K562 (cell line): Measurements from ENCODE around the gene DYRK1A. TPM values are rescaled to one million over a fixed set of nuclear protein-coding genes. Genes with fewer than 3 reads are reported as not detected.

Experiments used
- BCOR ChIP-seq: fragments of 450-650 bp; IDR thresholded peaks from 2 replicates; pipeline ENCODE4 v1.6.1; 2016
- HNRNPL ChIP-seq: fragments of 200-400 bp; formaldehyde crosslinking; IDR thresholded peaks from 2 replicates; pipeline ENCODE4 v1.6.1; 2017; ENCODE audit warnings: low read depth, mild to moderate bottlenecking, low read length
- HOXB6 ChIP-seq: fragments of 250-450 bp; sonication (Bioruptor Pico); IDR thresholded peaks from 2 replicates; pipeline ENCODE4 v1.5.1; 2022; ENCODE audit warnings: mild to moderate bottlenecking, borderline replicate concordance
- MAFG ChIP-seq: fragments of 450-650 bp; conservative IDR thresholded peaks from 2 replicates; pipeline ENCODE4 v1.6.1; 2016; ENCODE audit warnings: missing genetic modification characterization, missing compliant biosample characterization
- POLR2AphosphoS5 ChIP-seq: IDR thresholded peaks from 2 replicates; pipeline ENCODE4 v1.6.1; 2011; ENCODE audit warnings: mild to moderate bottlenecking, low read depth, low read length, moderate library complexity; ENCODE audit not compliant: control insufficient read depth, insufficient read depth
- POU5F1 ChIP-seq: fragments of 150-350 bp; IDR thresholded peaks from 2 replicates; pipeline ENCODE4 v1.6.1; 2014; ENCODE audit warnings: borderline replicate concordance, low read length, low read depth, mild to moderate bottlenecking; ENCODE audit not compliant: partially characterized antibody
- RBM14 ChIP-seq: fragments of 200-400 bp; formaldehyde crosslinking; IDR thresholded peaks from 2 replicates; pipeline ENCODE4 v1.6.1; 2018; ENCODE audit warnings: low read depth, mild to moderate bottlenecking, low read length, moderate library complexity, borderline replicate concordance; ENCODE audit not compliant: insufficient read depth
- SNRNP70 ChIP-seq: fragments of 200-400 bp; formaldehyde crosslinking; optimal IDR thresholded peaks from 2 replicates; pipeline ENCODE3; 2017; ENCODE audit warnings: low read depth, low read length
- YBX1 ChIP-seq: fragments of 450-650 bp; IDR thresholded peaks from 2 replicates; pipeline ENCODE4 v1.7.1; 2016; ENCODE audit warnings: mild to moderate bottlenecking
- ZKSCAN1 ChIP-seq: fragments of 150-350 bp; IDR thresholded peaks from 2 replicates; pipeline ENCODE4 v1.6.1; 2016; ENCODE audit warnings: low read depth, low read length
- ZNF583 ChIP-seq: fragments of 250-450 bp; sonication (Bioruptor Pico); IDR thresholded peaks from 2 replicates; pipeline ENCODE4 v1.4.0; 2020
- ZNF695 ChIP-seq: fragments of 450-650 bp; formaldehyde crosslinking; IDR thresholded peaks from 2 replicates; pipeline ENCODE4 v1.4.0; 2020; ENCODE audit warnings: mild to moderate bottlenecking, moderate library complexity
- polyA plus RNA-seq, 8 experiments: library from polyadenylated mRNA; depleted of rRNA in 4 of 8; stranded (reverse) in 5 of 8; unstranded in 3 of 8; fragments of >200 nt; fragmentation: Nextera tagmentation in 2 of 8; fragmentation: Illumina TruSeq in 1 of 8; extraction: Ambion mirVana in 2 of 8; extraction: Trizol in 1 of 8; gene quantifications; 2 replicates each; pipeline versions ENCODE4 v1.2.1 to v1.2.3, GENCODE V29; 2011 to 2014; ENCODE audit warnings: inconsistent platforms in 1 of 8, missing spikeins in 1 of 8
- total RNA-seq, 7 experiments: library from RNA; depleted of rRNA in 6 of 7; stranded (reverse); fragments of >200 nt in 6 of 7; fragmentation: Illumina TruSeq in 2 of 7; extraction: Trizol in 2 of 7; gene quantifications; 2 replicates each; pipeline versions ENCODE4 v1.2.1 to v1.2.3, GENCODE V29; 2011 to 2021; ENCODE audit warnings: low replicate concordance in 1 of 7
- TF ChIP-seq, protein P1 (sequence below): sonication (generic); formaldehyde crosslinking; IDR thresholded peaks from 2 replicates; pipeline ENCODE4 v1.8.0; 2023; ENCODE audit warnings: mild to moderate bottlenecking, missing genetic modification reagents
- TF ChIP-seq, protein P2 (sequence below): fragments of 200-800 bp; sonication (Bioruptor generic); IDR thresholded peaks from 2 replicates; pipeline ENCODE4 v1.6.1; 2017; ENCODE audit warnings: missing genetic modification characterization, missing compliant biosample characterization
- TF ChIP-seq, protein P3 (sequence below): sonication (generic); formaldehyde crosslinking; IDR thresholded peaks from 2 replicates; pipeline ENCODE4 v1.8.0; 2022; ENCODE audit warnings: mild to moderate bottlenecking, missing genetic modification reagents
- TF ChIP-seq, protein P4 (sequence below): fragments of 450-650 bp; IDR thresholded peaks from 2 replicates; pipeline ENCODE4 v1.7.0; 2016; ENCODE audit warnings: borderline replicate concordance

The DYRK1A gene
- total and polyA plus RNA-seq, 9 of the 15 experiments (the other 6 are each of a cell fraction or from before 2014, with no cell fraction given): 3.7 to 64.8 (median 42.3) TPM

DNA sequence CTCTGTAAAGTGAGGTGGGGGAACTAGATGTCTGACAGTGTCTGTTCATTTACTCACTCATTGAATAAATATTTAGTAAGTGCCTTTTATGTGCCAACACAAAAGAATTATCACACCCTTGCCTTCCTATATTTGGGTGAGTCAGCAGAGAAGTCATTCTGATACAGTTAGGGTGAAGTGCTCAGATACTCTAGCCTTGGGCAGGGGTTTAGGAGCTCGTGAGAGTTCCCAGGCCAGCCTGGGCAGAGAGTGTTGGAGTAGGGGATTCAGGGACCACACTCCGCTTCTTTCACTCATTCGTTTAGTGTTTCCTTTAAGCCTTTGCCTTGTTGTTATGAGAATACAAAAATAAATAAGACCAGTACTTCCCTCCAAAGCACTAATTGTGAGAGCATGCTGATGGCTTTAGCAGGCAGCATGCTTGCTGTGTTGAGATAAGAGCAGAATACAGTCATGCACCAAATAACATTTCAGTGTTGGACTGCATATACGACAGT, 83.9 kb downstream of the DYRK1A start (continued):
- TF ChIP-seq, protein P1, sequence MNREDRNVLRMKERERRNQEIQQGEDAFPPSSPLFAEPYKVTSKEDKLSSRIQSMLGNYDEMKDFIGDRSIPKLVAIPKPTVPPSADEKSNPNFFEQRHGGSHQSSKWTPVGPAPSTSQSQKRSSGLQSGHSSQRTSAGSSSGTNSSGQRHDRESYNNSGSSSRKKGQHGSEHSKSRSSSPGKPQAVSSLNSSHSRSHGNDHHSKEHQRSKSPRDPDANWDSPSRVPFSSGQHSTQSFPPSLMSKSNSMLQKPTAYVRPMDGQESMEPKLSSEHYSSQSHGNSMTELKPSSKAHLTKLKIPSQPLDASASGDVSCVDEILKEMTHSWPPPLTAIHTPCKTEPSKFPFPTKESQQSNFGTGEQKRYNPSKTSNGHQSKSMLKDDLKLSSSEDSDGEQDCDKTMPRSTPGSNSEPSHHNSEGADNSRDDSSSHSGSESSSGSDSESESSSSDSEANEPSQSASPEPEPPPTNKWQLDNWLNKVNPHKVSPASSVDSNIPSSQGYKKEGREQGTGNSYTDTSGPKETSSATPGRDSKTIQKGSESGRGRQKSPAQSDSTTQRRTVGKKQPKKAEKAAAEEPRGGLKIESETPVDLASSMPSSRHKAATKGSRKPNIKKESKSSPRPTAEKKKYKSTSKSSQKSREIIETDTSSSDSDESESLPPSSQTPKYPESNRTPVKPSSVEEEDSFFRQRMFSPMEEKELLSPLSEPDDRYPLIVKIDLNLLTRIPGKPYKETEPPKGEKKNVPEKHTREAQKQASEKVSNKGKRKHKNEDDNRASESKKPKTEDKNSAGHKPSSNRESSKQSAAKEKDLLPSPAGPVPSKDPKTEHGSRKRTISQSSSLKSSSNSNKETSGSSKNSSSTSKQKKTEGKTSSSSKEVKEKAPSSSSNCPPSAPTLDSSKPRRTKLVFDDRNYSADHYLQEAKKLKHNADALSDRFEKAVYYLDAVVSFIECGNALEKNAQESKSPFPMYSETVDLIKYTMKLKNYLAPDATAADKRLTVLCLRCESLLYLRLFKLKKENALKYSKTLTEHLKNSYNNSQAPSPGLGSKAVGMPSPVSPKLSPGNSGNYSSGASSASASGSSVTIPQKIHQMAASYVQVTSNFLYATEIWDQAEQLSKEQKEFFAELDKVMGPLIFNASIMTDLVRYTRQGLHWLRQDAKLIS (CRISPR knock-in tag): no peak
- peak; percentile 55; the same call in 1 of the 2 replicates for TF ChIP-seq POLR2AphosphoS5
- TF ChIP-seq HNRNPL: no peak
- no peak for TF ChIP-seq RBM14
- TF ChIP-seq, protein P2, sequence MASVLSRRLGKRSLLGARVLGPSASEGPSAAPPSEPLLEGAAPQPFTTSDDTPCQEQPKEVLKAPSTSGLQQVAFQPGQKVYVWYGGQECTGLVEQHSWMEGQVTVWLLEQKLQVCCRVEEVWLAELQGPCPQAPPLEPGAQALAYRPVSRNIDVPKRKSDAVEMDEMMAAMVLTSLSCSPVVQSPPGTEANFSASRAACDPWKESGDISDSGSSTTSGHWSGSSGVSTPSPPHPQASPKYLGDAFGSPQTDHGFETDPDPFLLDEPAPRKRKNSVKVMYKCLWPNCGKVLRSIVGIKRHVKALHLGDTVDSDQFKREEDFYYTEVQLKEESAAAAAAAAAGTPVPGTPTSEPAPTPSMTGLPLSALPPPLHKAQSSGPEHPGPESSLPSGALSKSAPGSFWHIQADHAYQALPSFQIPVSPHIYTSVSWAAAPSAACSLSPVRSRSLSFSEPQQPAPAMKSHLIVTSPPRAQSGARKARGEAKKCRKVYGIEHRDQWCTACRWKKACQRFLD (CRISPR knock-in tag): 0 out of 2 replicates have a peak, but pooled peaks have one; percentile 39
- TF ChIP-seq YBX1: no peak
- no peak for TF ChIP-seq ZNF695 (CRISPR knock-in tag)
- TF ChIP-seq SNRNP70: no peak
- TF ChIP-seq POU5F1: no peak
- no peak for TF ChIP-seq ZKSCAN1
- TF ChIP-seq, protein P3, sequence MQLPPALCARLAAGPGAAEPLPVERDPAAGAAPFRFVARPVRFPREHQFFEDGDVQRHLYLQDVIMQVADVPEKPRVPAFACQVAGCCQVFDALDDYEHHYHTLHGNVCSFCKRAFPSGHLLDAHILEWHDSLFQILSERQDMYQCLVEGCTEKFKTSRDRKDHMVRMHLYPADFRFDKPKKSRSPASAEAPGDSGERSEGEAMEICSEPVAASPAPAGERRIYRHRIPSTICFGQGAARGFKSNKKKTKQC (CRISPR knock-in tag): no peak
- no peak for TF ChIP-seq HOXB6 (CRISPR knock-in tag)
- TF ChIP-seq BCOR: no peak
- TF ChIP-seq, protein P4, sequence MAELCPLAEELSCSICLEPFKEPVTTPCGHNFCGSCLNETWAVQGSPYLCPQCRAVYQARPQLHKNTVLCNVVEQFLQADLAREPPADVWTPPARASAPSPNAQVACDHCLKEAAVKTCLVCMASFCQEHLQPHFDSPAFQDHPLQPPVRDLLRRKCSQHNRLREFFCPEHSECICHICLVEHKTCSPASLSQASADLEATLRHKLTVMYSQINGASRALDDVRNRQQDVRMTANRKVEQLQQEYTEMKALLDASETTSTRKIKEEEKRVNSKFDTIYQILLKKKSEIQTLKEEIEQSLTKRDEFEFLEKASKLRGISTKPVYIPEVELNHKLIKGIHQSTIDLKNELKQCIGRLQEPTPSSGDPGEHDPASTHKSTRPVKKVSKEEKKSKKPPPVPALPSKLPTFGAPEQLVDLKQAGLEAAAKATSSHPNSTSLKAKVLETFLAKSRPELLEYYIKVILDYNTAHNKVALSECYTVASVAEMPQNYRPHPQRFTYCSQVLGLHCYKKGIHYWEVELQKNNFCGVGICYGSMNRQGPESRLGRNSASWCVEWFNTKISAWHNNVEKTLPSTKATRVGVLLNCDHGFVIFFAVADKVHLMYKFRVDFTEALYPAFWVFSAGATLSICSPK: no peak
- no peak for TF ChIP-seq ZNF583 (CRISPR knock-in tag)
- TF ChIP-seq MAFG (tag): peak; percentile 83
